Neutrophil (primary cell): ENCODE data around the gene HOXA11.
A peak's percentile ranks its signal among the peaks of the same experiment; 100 is the strongest.

Experiments used
- H3K27ac ChIP-seq: fragments of 200-600 bp; sonication (generic); 2 replicates; pipeline ENCODE4 v1.5.1; 2016; ENCODE audit warnings: mild to moderate bottlenecking, moderate library complexity
- H3K27me3 ChIP-seq: fragments of 200-600 bp; sonication (generic); 2 replicates; pipeline ENCODE4 v1.6.0; 2016; ENCODE audit warnings: mild to moderate bottlenecking
- H3K36me3 ChIP-seq: fragments of 200-600 bp; sonication (generic); 2 replicates; pipeline ENCODE4 v1.5.1; 2017
- H3K4me1 ChIP-seq, 2 experiments: fragments of 200-600 bp in 1 of 2; sonication (generic) in 1 of 2; 1 replicate in 1 of 2; 2 replicates in 1 of 2; pipeline versions ENCODE4 v1.5.1 to v1.6.1; 2013 to 2016; ENCODE audit warnings: low read depth in 1 of 2, low read length in 1 of 2, mild to moderate bottlenecking in 1 of 2, moderate library complexity in 1 of 2; ENCODE audit not compliant: control insufficient read depth in 1 of 2, insufficient read depth in 1 of 2
- H3K4me3 ChIP-seq, 2 experiments: fragments of 200-600 bp in 1 of 2; sonication (generic) in 1 of 2; 1 replicate in 1 of 2; 2 replicates in 1 of 2; pipeline ENCODE4 v1.5.1; 2013 to 2016; ENCODE audit warnings: low read depth in 1 of 2, low read length in 1 of 2, mild to moderate bottlenecking in 1 of 2, moderate library complexity in 1 of 2
- H3K9me3 ChIP-seq: fragments of 200-600 bp; sonication (generic); 2 replicates; pipeline ENCODE4 v1.5.1; 2016
- TF ChIP-seq, protein P1 (sequence below): fragments of 200-600 bp; sonication (generic); IDR thresholded peaks from 2 replicates; pipeline ENCODE4 v1.5.1; 2016; ENCODE audit warnings: antibody characterized with exemption

The HOXA11 gene

GRCh38 chr7:27153526-27153925 lies 31.5 kb downstream of the HOXA11 start:
- no peaks in the 10 kb centered on the region for H3K9me3 ChIP-seq
- peaks cover 39 to 59% of the 10 kb centered on the region in 2 experiments for H3K4me1 ChIP-seq
- H3K36me3 ChIP-seq: no peaks in the 10 kb centered on the region
- H3K27ac ChIP-seq: no peak overlapping the region
- H3K4me3 ChIP-seq: no peak overlapping the region
- TF ChIP-seq, protein P1, sequence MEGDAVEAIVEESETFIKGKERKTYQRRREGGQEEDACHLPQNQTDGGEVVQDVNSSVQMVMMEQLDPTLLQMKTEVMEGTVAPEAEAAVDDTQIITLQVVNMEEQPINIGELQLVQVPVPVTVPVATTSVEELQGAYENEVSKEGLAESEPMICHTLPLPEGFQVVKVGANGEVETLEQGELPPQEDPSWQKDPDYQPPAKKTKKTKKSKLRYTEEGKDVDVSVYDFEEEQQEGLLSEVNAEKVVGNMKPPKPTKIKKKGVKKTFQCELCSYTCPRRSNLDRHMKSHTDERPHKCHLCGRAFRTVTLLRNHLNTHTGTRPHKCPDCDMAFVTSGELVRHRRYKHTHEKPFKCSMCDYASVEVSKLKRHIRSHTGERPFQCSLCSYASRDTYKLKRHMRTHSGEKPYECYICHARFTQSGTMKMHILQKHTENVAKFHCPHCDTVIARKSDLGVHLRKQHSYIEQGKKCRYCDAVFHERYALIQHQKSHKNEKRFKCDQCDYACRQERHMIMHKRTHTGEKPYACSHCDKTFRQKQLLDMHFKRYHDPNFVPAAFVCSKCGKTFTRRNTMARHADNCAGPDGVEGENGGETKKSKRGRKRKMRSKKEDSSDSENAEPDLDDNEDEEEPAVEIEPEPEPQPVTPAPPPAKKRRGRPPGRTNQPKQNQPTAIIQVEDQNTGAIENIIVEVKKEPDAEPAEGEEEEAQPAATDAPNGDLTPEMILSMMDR: no peak
- peaks cover 100% of the 10 kb centered on the region for H3K27me3 ChIP-seq

DNA sequence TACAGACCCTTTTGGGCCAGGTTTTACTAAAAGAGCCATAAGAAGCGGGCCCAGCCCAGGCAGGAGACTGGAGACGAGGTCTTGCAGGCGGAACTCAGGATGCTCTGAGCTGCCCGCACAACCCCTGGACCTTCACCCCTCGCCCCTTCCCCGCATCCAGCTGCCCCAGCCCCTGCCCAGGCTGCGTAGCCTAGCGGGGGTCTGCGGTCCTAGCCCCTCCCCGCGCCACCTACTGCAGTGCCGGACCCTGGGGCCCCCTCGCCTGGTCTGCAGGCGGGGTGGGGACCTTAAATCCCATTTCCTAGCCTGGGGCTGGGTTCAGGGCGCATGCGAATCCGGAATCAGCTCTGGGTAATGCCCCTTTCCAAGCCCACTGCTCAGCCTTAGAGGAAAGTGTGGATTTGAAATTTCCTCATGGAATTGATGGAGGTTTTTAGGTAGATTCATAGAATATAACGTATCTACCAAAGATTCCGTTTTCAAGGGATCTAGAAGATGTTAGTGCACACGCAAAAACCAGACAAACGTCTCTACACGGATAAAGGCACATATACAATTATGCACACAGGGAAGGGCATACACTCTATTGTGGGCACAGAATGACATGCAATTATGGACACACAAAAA lies 32.1 kb downstream of the HOXA11 start:
- Histone ChIP-seq H3K36me3 (no peaks in the 10 kb centered on the region), H3K4me3 (peak overlapping the region in 1 of 2 experiments; percentile 17), H3K27ac (no peak overlapping the region), H3K9me3 (no peaks in the 10 kb centered on the region), H3K4me1 (peaks cover 44 to 60% of the 10 kb centered on the region in 2 experiments), H3K27me3 (peaks cover 100% of the 10 kb centered on the region)
- TF ChIP-seq, protein P1: no peak

GRCh38 chr7:27151931-27152815 lies 32.9 kb downstream of the HOXA11 start, which contains the start of gene HOXA3:
Gene HOXA3 (minus strand): TSS chr7:27152583. CDS start chr7:27110640, 41,943 bp downstream.
- peaks cover 48 to 63% of the 10 kb centered on the region in 2 experiments for H3K4me1 ChIP-seq
- TF ChIP-seq, protein P1: no peak
- no peak within 1 kb of the TSS for H3K27ac ChIP-seq
- peak within 1 kb of the TSS in 1 of 2 experiments; percentile 62 for H3K4me3 ChIP-seq
- no peaks in the 10 kb centered on the region for H3K9me3 ChIP-seq
- H3K27me3 ChIP-seq: peaks cover 100% of the 10 kb centered on the region
- H3K36me3 ChIP-seq: no peaks in the 10 kb centered on the region

- Histone ChIP-seq H3K9me3 (no peaks in the 10 kb centered on the region), H3K27me3 (peaks cover 100% of the 10 kb centered on the region), H3K4me1 (peaks cover 46 to 58% of the 10 kb centered on the region in 2 experiments), H3K27ac (no peak overlapping the region), H3K36me3 (no peaks in the 10 kb centered on the region), H3K4me3 (peak overlapping the region; percentile 3 to 62)
- TF ChIP-seq, protein P1: no peak
These were observed 33.6 kb downstream of the HOXA11 start for GRCh38 chr7:27151341-27151930.

DNA sequence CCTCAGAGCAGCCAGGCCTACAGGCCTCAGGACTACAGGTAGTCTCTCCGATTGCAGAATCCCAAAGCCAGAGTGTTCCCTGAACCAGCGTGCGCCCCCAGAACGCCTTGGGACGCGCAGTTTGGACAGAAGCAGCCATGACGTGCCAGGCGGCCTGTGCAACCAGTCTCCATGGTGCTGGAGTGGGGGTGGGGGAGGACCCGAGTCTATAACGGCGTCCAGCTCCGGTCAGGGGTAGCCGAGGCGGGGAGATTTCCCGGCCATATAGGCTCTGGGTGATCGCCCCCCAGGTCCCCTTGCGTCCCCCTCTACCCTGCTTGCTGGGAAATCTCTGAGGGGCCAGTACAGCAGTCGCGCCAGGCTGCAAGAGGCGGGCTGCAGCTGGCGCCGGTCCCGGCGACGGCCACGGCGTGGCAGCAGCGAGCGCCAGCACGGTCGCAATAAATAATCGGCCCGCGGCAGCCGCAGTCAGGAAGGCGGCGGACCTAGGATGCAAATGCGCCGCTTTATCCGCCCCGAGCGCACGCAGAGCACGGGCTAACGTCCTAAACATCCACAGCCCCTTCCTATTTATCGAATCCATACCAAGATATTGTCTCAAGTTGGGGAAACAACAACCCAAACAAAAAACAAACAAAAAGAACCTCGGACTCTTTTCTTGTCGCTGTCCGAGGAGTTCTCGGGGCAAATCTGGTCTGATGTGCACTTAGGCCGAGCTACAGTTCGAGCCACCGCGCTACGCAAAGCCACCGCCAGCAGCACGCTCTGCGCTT lies 34.3 kb downstream of the HOXA11 start:
- Histone ChIP-seq H3K27ac (no peak overlapping the region), H3K9me3 (no peaks in the 10 kb centered on the region), H3K4me3 (peak overlapping the region; percentile 3 to 62), H3K4me1 (peaks cover 39 to 51% of the 10 kb centered on the region in 2 experiments), H3K36me3 (no peaks in the 10 kb centered on the region), H3K27me3 (peaks cover 100% of the 10 kb centered on the region)
- TF ChIP-seq, protein P1: peak; percentile 84
